Measurements from ENCODE around the gene BHLHA15. TPM values are rescaled to one million over a fixed set of nuclear protein-coding genes. Genes with fewer than 3 reads are reported as not detected.
A peak's percentile ranks its signal among the peaks of the same experiment; 100 is the strongest.

Gene BHLHA15
- total and polyA plus RNA-seq, 2 of the 13 experiments (the other 11 are each of a cell fraction or from before 2014, with no cell fraction given) = 1.9 to 6.1 TPM

GRCh38 chr7:98251601-98252424 lies 40.6 kb downstream of the BHLHA15 start, which contains the start of gene TECPR1 (continued):
- TF ChIP-seq ZBTB49 (CRISPR knock-in tag; IDR thresholded peaks at IDR 0.05; ENCODE audit: borderline replicate concordance) (no peak), SALL1 (CRISPR knock-in tag; IDR thresholded peaks at IDR 0.05) (peak; percentile 82), ZNF7 (CRISPR knock-in tag; IDR thresholded peaks at IDR 0.05) (no peak), CENPX (CRISPR knock-in tag; IDR thresholded peaks at IDR 0.05) (no peak), ZNF781 (CRISPR knock-in tag; IDR thresholded peaks at IDR 0.05; ENCODE audit: borderline replicate concordance, not compliant biosample characterization) (no peak), ZNF335 (CRISPR knock-in tag; IDR thresholded peaks at IDR 0.05) (no peak; the same call in 1 of the 2 replicates), ZNF17 (CRISPR knock-in tag; IDR thresholded peaks at IDR 0.05) (no peak), IRF1 (CRISPR knock-in tag; IDR thresholded peaks at IDR 0.05; ENCODE audit: low read depth) (no peak), JARID2 (CRISPR knock-in tag; IDR thresholded peaks at IDR 0.05; ENCODE audit: insufficient replicate concordance) (no peak), THAP11 (CRISPR knock-in tag; IDR thresholded peaks at IDR 0.05) (peak; percentile 86), ZNF577 (CRISPR knock-in tag; IDR thresholded peaks at IDR 0.05; ENCODE audit: borderline replicate concordance, low read depth) (no peak), TAF15 (IDR thresholded peaks at IDR 0.05; ENCODE audit: low read depth, low read length, poor library complexity, severe bottlenecking) (no peak), RBM39 (IDR thresholded peaks at IDR 0.05; ENCODE audit: low read depth, low read length, poor library complexity, severe bottlenecking) (no peak), CENPBD1 (CRISPR knock-in tag; IDR thresholded peaks at IDR 0.05; ENCODE audit: borderline replicate concordance, low read depth) (no peak), REST (IDR thresholded peaks at IDR 0.05; ENCODE audit: borderline replicate concordance in 1 of 2, low read depth in 1 of 2, low read length in 2 of 2) (no peak), ZBTB10 (CRISPR knock-in tag; IDR thresholded peaks at IDR 0.05; ENCODE audit: borderline replicate concordance) (no peak), ZNF256 (CRISPR knock-in tag; conservative IDR thresholded peaks at IDR 0.05) (no peak), ZNF343 (CRISPR knock-in tag; IDR thresholded peaks at IDR 0.05) (0 out of 2 replicates have a peak, but pooled peaks have one; percentile 47)

Data from HepG2 (cell line).